H9 (cell line): ENCODE results near the gene MIB2. TPM values are rescaled to one million over a fixed set of nuclear protein-coding genes. Genes with fewer than 3 reads are reported as not detected.

Experiments
- DNase-seq: peaks from one replicate; pipeline ENCODE4 v3.0.0-alpha.2; 2017
- H2AFZ ChIP-seq: one replicate; pipeline ENCODE4 v1.6.1; 2013; ENCODE audit warnings: mild to moderate bottlenecking, low read length, control low read depth, moderate library complexity
- H2AK5ac ChIP-seq: 2 replicates; pipeline ENCODE4 v1.6.1; 2013; ENCODE audit warnings: low read length, control low read depth, mixed read lengths; ENCODE audit not compliant: insufficient read length
- H2BK120ac ChIP-seq: one replicate; pipeline ENCODE4 v1.6.1; 2013; ENCODE audit warnings: low read depth, mild to moderate bottlenecking, low read length, control low read depth, inconsistent platforms; ENCODE audit not compliant: poor library complexity, severe bottlenecking
- H2BK12ac ChIP-seq: 2 replicates; pipeline ENCODE4 v1.6.1; 2013; ENCODE audit warnings: low read length, control low read depth, mixed read lengths, low read depth; ENCODE audit not compliant: insufficient read length
- H2BK15ac ChIP-seq: 2 replicates; pipeline ENCODE4 v1.6.1; 2013; ENCODE audit warnings: low read depth, low read length, control low read depth
- H2BK20ac ChIP-seq: one replicate; pipeline ENCODE4 v1.6.1; 2013; ENCODE audit warnings: low read depth, mild to moderate bottlenecking, low read length, control low read depth, inconsistent platforms; ENCODE audit not compliant: poor library complexity, severe bottlenecking
- H2BK5ac ChIP-seq: 2 replicates; pipeline ENCODE4 v1.6.1; 2013; ENCODE audit warnings: low read length, control low read depth, mixed read lengths; ENCODE audit not compliant: insufficient read length
- H3K14ac ChIP-seq: 2 replicates; pipeline ENCODE4 v1.6.1; 2013; ENCODE audit warnings: low read length, control low read depth; ENCODE audit not compliant: insufficient read depth
- H3K18ac ChIP-seq: 2 replicates; pipeline ENCODE4 v1.6.1; 2013; ENCODE audit warnings: low read depth, mild to moderate bottlenecking, mixed read lengths, low read length, control low read depth; ENCODE audit not compliant: insufficient read length
- H3K23ac ChIP-seq: 2 replicates; pipeline ENCODE4 v1.6.1; 2013; ENCODE audit warnings: low read length, control low read depth, mixed read lengths, low read depth; ENCODE audit not compliant: insufficient read length
- H3K23me2 ChIP-seq: 2 replicates; pipeline ENCODE4 v1.6.1; 2013; ENCODE audit warnings: low read depth, mild to moderate bottlenecking, mixed read lengths, low read length, control low read depth; ENCODE audit not compliant: insufficient read length, poor library complexity, severe bottlenecking
- H3K27ac ChIP-seq: 2 replicates; pipeline ENCODE4 v1.5.1; 2013; ENCODE audit warnings: low read length, control low read depth, mixed read lengths, low read depth; ENCODE audit not compliant: insufficient read length
- H3K27me3 ChIP-seq: 2 replicates; pipeline ENCODE4 v1.6.1; 2013; ENCODE audit warnings: low read length, control low read depth, inconsistent platforms; ENCODE audit not compliant: insufficient read depth
- H3K4ac ChIP-seq: 2 replicates; pipeline ENCODE4 v1.6.1; 2013; ENCODE audit warnings: low read depth, mild to moderate bottlenecking, control low read depth, inconsistent platforms, low read length, moderate library complexity
- H3K4me1 ChIP-seq: 2 replicates; pipeline ENCODE4 v1.6.1; 2013; ENCODE audit warnings: low read length, control low read depth, inconsistent platforms; ENCODE audit not compliant: insufficient read depth
- H3K4me2 ChIP-seq: 2 replicates; pipeline ENCODE4 v1.6.1; 2013; ENCODE audit warnings: low read length, control low read depth, mixed read lengths; ENCODE audit not compliant: insufficient read length, insufficient read depth
- H3K56ac ChIP-seq: 2 replicates; pipeline ENCODE4 v1.6.1; 2013; ENCODE audit warnings: low read depth, mild to moderate bottlenecking, mixed read lengths, low read length, control low read depth; ENCODE audit not compliant: insufficient read length
- H3K79me1 ChIP-seq: 2 replicates; pipeline ENCODE4 v1.6.1; 2013; ENCODE audit warnings: low read depth, mild to moderate bottlenecking, moderate library complexity, low read length, control low read depth, inconsistent platforms; ENCODE audit not compliant: insufficient read depth, poor library complexity, severe bottlenecking
- H3K79me2 ChIP-seq: 2 replicates; pipeline ENCODE4 v1.6.1; 2013; ENCODE audit warnings: low read length, control low read depth, inconsistent platforms; ENCODE audit not compliant: insufficient read depth
- H3K9ac ChIP-seq: 2 replicates; pipeline ENCODE4 v1.6.1; 2013; ENCODE audit warnings: low read length, control low read depth, mixed read lengths; ENCODE audit not compliant: insufficient read length; ENCODE audit errors: extremely low read depth
- H3K9me3 ChIP-seq: one replicate; pipeline ENCODE4 v1.6.1; 2013; ENCODE audit warnings: low read depth, low read length, inconsistent platforms; ENCODE audit not compliant: control insufficient read depth
- H3T11ph ChIP-seq: one replicate; pipeline ENCODE4 v1.6.1; 2013; ENCODE audit warnings: mild to moderate bottlenecking, low read length, control low read depth, inconsistent platforms
- H4K20me1 ChIP-seq: one replicate; pipeline ENCODE4 v1.6.1; 2013; ENCODE audit not compliant: control insufficient read depth, insufficient read length, insufficient read depth
- H4K5ac ChIP-seq: 2 replicates; pipeline ENCODE4 v1.6.1; 2013; ENCODE audit warnings: low read depth, mild to moderate bottlenecking, mixed read lengths, low read length, control low read depth; ENCODE audit not compliant: insufficient read length
- H4K8ac ChIP-seq: replicated peaks from 2 replicates; pipeline ENCODE4 v1.6.1; 2013; ENCODE audit warnings: low read length, control low read depth, mixed read lengths, low read depth; ENCODE audit not compliant: insufficient read length
- H4K91ac ChIP-seq: 2 replicates; pipeline ENCODE4 v1.6.1; 2013; ENCODE audit warnings: low read depth, mild to moderate bottlenecking, moderate library complexity, mixed read lengths, low read length, control low read depth; ENCODE audit not compliant: insufficient read length
- H3K27ac Mint-ChIP-seq, 3 experiments: 2 replicates in 2 of 3; 3 replicates in 1 of 3; pipeline ENCODE4 v1.8.0; 2020 to 2021; ENCODE audit warnings: mixed read lengths in 3 of 3, mild to moderate bottlenecking in 1 of 3, moderate library complexity in 1 of 3
- H3K27me3 Mint-ChIP-seq: 2 replicates; pipeline ENCODE4 v1.8.0; 2021; ENCODE audit warnings: low read depth, mild to moderate bottlenecking, moderate library complexity, mixed read lengths
- H3K36me3 Mint-ChIP-seq, 3 experiments: 2 replicates in 2 of 3; 3 replicates in 1 of 3; pipeline ENCODE4 v1.8.0; 2020 to 2021; ENCODE audit warnings: low read depth in 3 of 3, mixed read lengths in 3 of 3; ENCODE audit not compliant: insufficient read depth in 1 of 3
- H3K4me1 Mint-ChIP-seq, 2 experiments: 2 replicates each; pipeline ENCODE4 v1.8.0; 2020; ENCODE audit warnings: mixed read lengths in 2 of 2
- H3K4me3 Mint-ChIP-seq, 2 experiments: 2 replicates in 1 of 2; 3 replicates in 1 of 2; pipeline ENCODE4 v1.8.0; 2020 to 2021; ENCODE audit warnings: mild to moderate bottlenecking in 2 of 2, mixed read lengths in 2 of 2, moderate library complexity in 1 of 2
- H3K9me3 Mint-ChIP-seq, 2 experiments: 2 replicates in 1 of 2; 3 replicates in 1 of 2; pipeline ENCODE4 v1.8.0; 2020; ENCODE audit warnings: mild to moderate bottlenecking in 2 of 2, mixed read lengths in 2 of 2, moderate library complexity in 1 of 2
- CTCF ChIP-seq: fragments of 200-600 bp; sonication (generic); conservative IDR thresholded peaks from 3 replicates; pipeline ENCODE4 v1.8.0; 2021; ENCODE audit warnings: antibody characterized with exemption, mild to moderate bottlenecking
- WGBS: extraction: QIAGEN DNeasy Blood & Tissue Kit; methylation state at CpG from one replicate; pipeline ENCODE4 v1.1.7; 2013; ENCODE audit warnings: missing lambda C conversion rate, low lambda C conversion rate, mixed read lengths; ENCODE audit not compliant: insufficient read length; ENCODE audit errors: extremely low coverage; 5-methylcytosine and 5-hydroxymethylcytosine counted together
- total RNA-seq: library from RNA; stranded (reverse); gene quantifications from 2 replicates; pipeline ENCODE4 v1.2.1, GENCODE V29; 2021

MIB2 gene
- total RNA-seq, 1 experiment from 2014 or later = 77.8 TPM

GRCh38 chr1:1597275-1597930, 17.9 kb upstream of the MIB2 start:
- Histone ChIP-seq H3K56ac (no peak overlapping the region), H3K18ac (no peak overlapping the region), H3K23ac (no peak overlapping the region), H3T11ph (no peak overlapping the region), H3K4ac (no peak overlapping the region), H2AK5ac (no peak overlapping the region), H2BK5ac (no peak overlapping the region), H2AFZ (no peak overlapping the region), H3K23me2 (peaks cover 8% of the 10 kb centered on the region), H2BK15ac (no peak overlapping the region), H4K20me1 (no peaks in the 10 kb centered on the region), H2BK12ac (no peak overlapping the region), H3K14ac (no peak overlapping the region), H3K9ac (no peak overlapping the region), H3K9me3 (no peaks in the 10 kb centered on the region), H3K4me1 (no peaks in the 10 kb centered on the region), H3K27ac (no peak overlapping the region), H4K91ac (no peak overlapping the region), H4K8ac (no peak overlapping the region), H3K27me3 (no peaks in the 10 kb centered on the region; the same call in 1 of the 2 replicates), H2BK20ac (no peak overlapping the region), H2BK120ac (no peak overlapping the region), H4K5ac (no peak overlapping the region), H3K4me2 (no peak overlapping the region), H3K79me1 (no peaks in the 10 kb centered on the region), H3K79me2 (no peaks in the 10 kb centered on the region)
- H3K36me3 Mint-ChIP-seq = no peaks in the 10 kb centered on the region
- H3K4me3 Mint-ChIP-seq = peak overlapping the region; percentile 17 to 64; a peak in 2 of 5 replicates
- peaks cover 40% of the 10 kb centered on the region for H3K27me3 Mint-ChIP-seq
- peak; percentile 77 for DNase-seq
- no peak overlapping the region for H3K27ac Mint-ChIP-seq
- no CpG with 5 or more reads among the region's 16 CpGs for WGBS
- H3K4me1 Mint-ChIP-seq = peaks cover 4 to 12% of the 10 kb centered on the region in 2 experiments
- H3K9me3 Mint-ChIP-seq = no peaks in the 10 kb centered on the region
- TF ChIP-seq CTCF = peak; percentile 57
